ENCODE measurements around the gene KCNIP4.

The KCNIP4 gene

GRCh38 chr4:21953653-21954052 lies 5.1 kb upstream of the KCNIP4 start:
- DNase-seq = no peak
- H3K36me3 Mint-ChIP-seq = no peaks in the 10 kb centered on the region
- H3K9me3 Mint-ChIP-seq = no peaks in the 10 kb centered on the region
- H3K4me3 Mint-ChIP-seq = no peak overlapping the region
- no peaks in the 10 kb centered on the region for H3K4me1 Mint-ChIP-seq
- CTCF ChIA-PET = no interaction called here
- H3K27me3 Mint-ChIP-seq = peaks cover 10% of the 10 kb centered on the region
- H3K27ac Mint-ChIP-seq = no peak overlapping the region

DNA sequence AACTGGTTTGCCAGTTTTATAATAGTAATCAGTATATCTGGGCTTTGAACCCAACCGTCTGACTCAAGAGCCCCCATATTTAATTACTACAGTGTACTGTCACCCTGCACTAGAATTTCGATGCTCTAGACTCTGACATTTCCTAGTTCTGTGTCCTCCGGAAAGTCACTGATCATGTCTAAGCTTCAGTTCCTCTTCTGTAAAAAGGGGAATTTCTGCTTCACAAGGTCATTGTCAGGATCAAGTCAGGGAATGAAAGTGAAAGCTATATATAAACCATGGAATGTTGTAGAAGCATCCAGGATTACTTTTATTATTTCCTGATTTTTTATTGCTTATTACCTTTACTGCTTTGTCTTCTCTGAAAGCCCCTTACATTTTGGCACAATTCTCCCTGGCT lies 4.0 kb upstream of the KCNIP4 start:
- H3K27ac Mint-ChIP-seq = no peak overlapping the region
- no peaks in the 10 kb centered on the region for H3K9me3 Mint-ChIP-seq
- no peak for DNase-seq
- H3K27me3 Mint-ChIP-seq = peaks cover 20% of the 10 kb centered on the region
- CTCF ChIA-PET = no interaction called here
- H3K4me1 Mint-ChIP-seq = no peaks in the 10 kb centered on the region
- no peak overlapping the region for H3K4me3 Mint-ChIP-seq
- no peaks in the 10 kb centered on the region for H3K36me3 Mint-ChIP-seq

DNA sequence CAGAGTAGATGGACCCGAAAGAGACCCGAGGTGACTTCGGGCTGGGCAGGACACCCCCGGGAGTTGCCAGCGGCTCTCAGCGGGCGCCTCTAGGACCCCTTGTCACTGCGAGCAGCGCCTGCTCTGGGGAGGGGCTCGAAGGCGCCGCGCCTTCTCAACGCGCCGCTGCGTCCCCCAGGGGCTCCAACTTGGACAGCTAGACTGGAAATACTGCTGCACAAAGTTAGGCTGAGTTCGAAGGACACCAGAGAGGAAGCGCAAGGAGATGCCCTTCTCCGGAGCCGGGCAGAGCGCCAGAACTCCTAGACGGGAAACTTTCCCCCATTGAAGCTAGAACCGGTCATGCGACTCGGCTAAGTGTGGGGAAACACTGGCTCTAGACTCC lies 493 bp upstream of the KCNIP4 start:
- Mint-ChIP-seq H3K4me1 (no peaks in the 10 kb centered on the region), H3K27ac (no peak overlapping the region), H3K9me3 (no peaks in the 10 kb centered on the region), H3K4me3 (no peak overlapping the region), H3K36me3 (no peaks in the 10 kb centered on the region), H3K27me3 (peaks cover 21% of the 10 kb centered on the region)
- CTCF ChIA-PET = no interaction called here
- no peak for DNase-seq

- H3K9me3 Mint-ChIP-seq = no peaks in the 10 kb centered on the region
- no peak overlapping the region for H3K27ac Mint-ChIP-seq
- no peaks in the 10 kb centered on the region for H3K4me1 Mint-ChIP-seq
- peaks cover 21% of the 10 kb centered on the region for H3K27me3 Mint-ChIP-seq
- H3K4me3 Mint-ChIP-seq = no peak overlapping the region
- H3K36me3 Mint-ChIP-seq = no peaks in the 10 kb centered on the region
- DNase-seq = no peak
- CTCF ChIA-PET = no interaction called here
These were observed 703 bp downstream of the KCNIP4 start for GRCh38 chr4:21947791-21948346.

DNA sequence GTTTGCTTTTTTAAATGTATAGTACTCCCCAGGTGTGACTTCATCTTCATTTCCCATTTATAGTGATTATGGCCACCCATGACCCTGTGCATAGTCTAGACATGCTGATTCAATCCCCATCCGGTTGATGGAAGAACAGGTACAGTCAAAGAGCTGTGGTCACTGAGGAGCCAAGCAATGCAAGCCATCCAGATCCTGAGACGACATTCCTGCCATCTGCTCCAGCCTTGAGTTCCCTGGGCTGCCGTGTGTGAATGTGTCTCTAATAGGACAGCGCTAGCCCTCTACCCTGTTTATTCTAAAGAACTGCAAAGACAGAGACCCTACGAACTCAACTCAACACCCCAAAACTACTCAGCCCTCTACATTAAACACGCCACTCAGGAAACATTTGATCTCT lies 1.7 kb downstream of the KCNIP4 start:
- no peak for DNase-seq
- peaks cover 21% of the 10 kb centered on the region for H3K27me3 Mint-ChIP-seq

DNA sequence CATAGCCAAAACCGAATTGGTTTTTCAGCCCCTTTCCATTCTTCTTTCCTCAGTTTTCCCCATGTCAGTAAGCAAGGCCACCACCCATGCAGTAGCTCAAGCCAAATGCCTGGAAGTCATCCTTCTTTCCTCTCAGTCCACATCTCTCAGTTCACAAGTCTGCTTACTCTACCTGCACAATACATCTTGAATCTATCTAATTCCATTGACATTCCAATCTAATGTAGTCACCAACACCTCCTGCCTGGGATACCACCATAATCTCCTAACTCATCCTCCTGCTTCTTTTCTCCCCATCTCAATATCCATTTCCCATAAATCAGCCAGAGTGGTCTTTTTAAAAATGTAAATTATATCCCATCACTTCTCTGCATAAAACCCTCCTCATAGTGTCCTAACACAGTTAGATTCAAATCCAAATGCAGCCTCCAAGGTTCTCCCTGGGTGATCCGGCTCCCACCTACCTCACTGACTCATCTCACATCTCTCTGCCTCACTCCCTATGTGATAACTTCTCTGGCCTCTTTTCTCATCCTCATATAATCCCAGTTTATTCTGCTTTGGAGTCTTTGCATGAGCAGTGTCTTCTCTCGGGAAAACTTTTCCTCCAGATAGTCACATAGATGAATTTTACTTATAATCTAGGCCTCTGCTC lies 26.9 kb downstream of the KCNIP4 start:
- Mint-ChIP-seq H3K27me3 (no peaks in the 10 kb centered on the region), H3K4me1 (no peaks in the 10 kb centered on the region), H3K27ac (no peak overlapping the region), H3K9me3 (peaks cover 2% of the 10 kb centered on the region), H3K4me3 (no peak overlapping the region), H3K36me3 (no peaks in the 10 kb centered on the region)
- CTCF ChIA-PET = no interaction called here
- DNase-seq = no peak

More for the DNA sequence above, 1.7 kb downstream of the KCNIP4 start:
- no peaks in the 10 kb centered on the region for H3K9me3 Mint-ChIP-seq
- no peak overlapping the region for H3K4me3 Mint-ChIP-seq
- H3K4me1 Mint-ChIP-seq = no peaks in the 10 kb centered on the region
- CTCF ChIA-PET = no interaction called here
- H3K27ac Mint-ChIP-seq = no peak overlapping the region
- H3K36me3 Mint-ChIP-seq = no peaks in the 10 kb centered on the region

GRCh38 chr4:21915761-21916160 lies 32.8 kb downstream of the KCNIP4 start:
- H3K4me1 Mint-ChIP-seq = no peaks in the 10 kb centered on the region
- no peak overlapping the region for H3K27ac Mint-ChIP-seq
- peaks cover 2% of the 10 kb centered on the region for H3K9me3 Mint-ChIP-seq
- no peaks in the 10 kb centered on the region for H3K36me3 Mint-ChIP-seq
- no peaks in the 10 kb centered on the region for H3K27me3 Mint-ChIP-seq
- H3K4me3 Mint-ChIP-seq = no peak overlapping the region
- CTCF ChIA-PET = no interaction called here
- no peak for DNase-seq

GRCh38 chr4:21901831-21902230 lies 46.7 kb downstream of the KCNIP4 start:
- CTCF ChIA-PET = no interaction called here
- Mint-ChIP-seq H3K9me3 (peaks cover 3% of the 10 kb centered on the region), H3K36me3 (no peaks in the 10 kb centered on the region), H3K27me3 (no peaks in the 10 kb centered on the region), H3K4me1 (no peaks in the 10 kb centered on the region), H3K27ac (no peak overlapping the region), H3K4me3 (no peak overlapping the region)
- no peak for DNase-seq

DNA sequence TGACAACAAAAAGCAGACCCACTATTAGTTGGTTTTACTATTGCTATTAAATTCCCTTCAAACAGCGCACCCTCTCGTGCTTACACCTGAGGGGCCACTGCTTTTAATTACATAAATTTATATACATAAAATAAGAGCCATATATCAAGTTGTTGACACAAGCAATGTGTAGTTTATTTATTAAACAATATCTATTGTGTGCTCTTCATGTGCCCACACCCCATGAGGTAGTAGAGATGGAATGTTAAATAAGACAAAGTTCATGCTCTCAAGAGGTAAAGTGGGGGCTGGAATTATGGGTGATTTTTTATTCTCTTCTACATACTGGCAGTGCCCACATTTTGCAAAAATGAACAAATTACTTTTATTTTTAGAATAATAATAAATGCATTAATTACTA lies 47.3 kb downstream of the KCNIP4 start:
- Mint-ChIP-seq H3K9me3 (peaks cover 3% of the 10 kb centered on the region), H3K4me3 (no peak overlapping the region), H3K27me3 (no peaks in the 10 kb centered on the region), H3K4me1 (no peaks in the 10 kb centered on the region), H3K27ac (no peak overlapping the region), H3K36me3 (no peaks in the 10 kb centered on the region)
- no peak for DNase-seq
- CTCF ChIA-PET = no interaction called here

GRCh38 chr4:21900211-21900610 lies 48.4 kb downstream of the KCNIP4 start:
- no peak overlapping the region for H3K4me3 Mint-ChIP-seq
- CTCF ChIA-PET = no interaction called here
- H3K27me3 Mint-ChIP-seq = no peaks in the 10 kb centered on the region
- H3K36me3 Mint-ChIP-seq = no peaks in the 10 kb centered on the region
- no peak for DNase-seq
- H3K9me3 Mint-ChIP-seq = peaks cover 3% of the 10 kb centered on the region
- no peaks in the 10 kb centered on the region for H3K4me1 Mint-ChIP-seq
- H3K27ac Mint-ChIP-seq = no peak overlapping the region

DNA sequence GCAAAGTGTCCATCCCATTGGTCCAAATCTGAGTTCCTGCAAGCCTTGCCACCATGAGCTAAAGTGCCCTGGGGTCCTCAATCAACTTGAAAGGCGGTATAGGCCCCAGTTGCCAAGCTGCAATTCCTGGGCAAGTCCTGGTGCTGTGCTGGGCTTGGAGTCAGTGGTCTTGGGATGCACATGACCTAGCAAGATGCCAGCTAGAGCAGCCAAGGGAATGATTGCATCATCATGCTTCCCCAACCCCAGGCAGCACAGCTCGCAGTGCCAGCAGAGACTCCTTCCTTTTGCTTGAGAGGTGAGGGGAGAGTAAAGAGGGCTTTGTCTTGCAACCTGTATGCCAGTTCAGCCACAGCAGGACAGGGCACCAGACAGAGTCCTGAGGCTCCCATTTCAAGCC lies 50.5 kb downstream of the KCNIP4 start:
- DNase-seq = no peak
- no peak overlapping the region for H3K27ac Mint-ChIP-seq
- no peak overlapping the region for H3K4me3 Mint-ChIP-seq
- CTCF ChIA-PET = no interaction called here
- no peaks in the 10 kb centered on the region for H3K36me3 Mint-ChIP-seq
- peaks cover 3% of the 10 kb centered on the region for H3K9me3 Mint-ChIP-seq
- H3K4me1 Mint-ChIP-seq = no peaks in the 10 kb centered on the region
- H3K27me3 Mint-ChIP-seq = no peaks in the 10 kb centered on the region

- no peaks in the 10 kb centered on the region for H3K27me3 Mint-ChIP-seq
- no peaks in the 10 kb centered on the region for H3K36me3 Mint-ChIP-seq
- no peak overlapping the region for H3K4me3 Mint-ChIP-seq
- peaks cover 3% of the 10 kb centered on the region for H3K9me3 Mint-ChIP-seq
- H3K4me1 Mint-ChIP-seq = no peaks in the 10 kb centered on the region
- no peak for DNase-seq
- H3K27ac Mint-ChIP-seq = no peak overlapping the region
- CTCF ChIA-PET = no interaction called here
These were observed 51.8 kb downstream of the KCNIP4 start for GRCh38 chr4:21896767-21897166.

- Mint-ChIP-seq H3K4me3 (no peak overlapping the region), H3K36me3 (no peaks in the 10 kb centered on the region), H3K4me1 (no peaks in the 10 kb centered on the region), H3K9me3 (peaks cover 3% of the 10 kb centered on the region), H3K27ac (no peak overlapping the region), H3K27me3 (no peaks in the 10 kb centered on the region)
- CTCF ChIA-PET = no interaction called here
- no peak for DNase-seq
These were observed 55.4 kb downstream of the KCNIP4 start for GRCh38 chr4:21893136-21893535.

DNA sequence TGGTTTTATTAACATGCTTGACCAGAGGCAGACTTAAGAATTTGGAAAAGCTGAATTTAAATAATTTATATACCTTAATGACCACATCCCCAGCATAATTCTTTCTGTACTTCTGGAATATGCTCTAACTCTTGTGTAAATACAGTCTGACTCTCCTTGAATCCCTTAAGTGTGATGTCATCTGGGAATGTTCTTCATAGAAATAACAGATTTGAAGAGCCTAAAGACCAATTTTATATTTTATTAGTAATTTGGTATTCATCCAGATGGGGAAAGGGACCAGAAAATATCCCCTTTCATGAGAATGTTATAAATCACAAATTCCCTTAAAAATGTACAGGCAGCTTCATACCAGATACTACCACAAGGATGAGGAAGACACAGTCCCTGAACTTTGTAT lies 58.3 kb downstream of the KCNIP4 start:
- H3K4me3 Mint-ChIP-seq = no peak overlapping the region
- no peak for DNase-seq
- H3K27me3 Mint-ChIP-seq = no peaks in the 10 kb centered on the region
- no peaks in the 10 kb centered on the region for H3K36me3 Mint-ChIP-seq
- CTCF ChIA-PET = no interaction called here
- H3K4me1 Mint-ChIP-seq = no peaks in the 10 kb centered on the region
- H3K9me3 Mint-ChIP-seq = no peaks in the 10 kb centered on the region
- no peak overlapping the region for H3K27ac Mint-ChIP-seq

- no peak overlapping the region for H3K27ac Mint-ChIP-seq
- H3K27me3 Mint-ChIP-seq = no peaks in the 10 kb centered on the region
- H3K36me3 Mint-ChIP-seq = no peaks in the 10 kb centered on the region
- H3K4me3 Mint-ChIP-seq = no peak overlapping the region
- H3K4me1 Mint-ChIP-seq = no peaks in the 10 kb centered on the region
- no peak for DNase-seq
- peaks cover 8% of the 10 kb centered on the region for H3K9me3 Mint-ChIP-seq
- CTCF ChIA-PET = no interaction called here
These were observed 60.2 kb downstream of the KCNIP4 start for GRCh38 chr4:21888195-21888976.
